Measurements from ENCODE around the gene KIAA0930. TPM values are rescaled to one million over a fixed set of nuclear protein-coding genes. Genes with fewer than 3 reads are reported as not detected.

The KIAA0930 gene
- polyA plus RNA-seq, 2 donors = 21.7 to 29.0 TPM

GRCh38 chr22:45155050-45155840, 85.4 kb downstream of the KIAA0930 start:
- Histone ChIP-seq H3K4me3 (ENCODE audit: low read depth in 1 of 2, low read length in 2 of 2) (no peak overlapping the region), H3K4me1 (ENCODE audit: control insufficient read depth in 2 of 2, insufficient read depth in 2 of 2, low read length in 1 of 2) (peaks cover 0 to 6% of the 10 kb centered on the region in 2 donors), H3K36me3 (ENCODE audit: control insufficient read depth in 2 of 2, insufficient read depth in 2 of 2, low read length in 1 of 2) (peaks cover 0 to 13% of the 10 kb centered on the region in 2 donors), H3K9me3 (ENCODE audit: control insufficient read depth in 2 of 2, insufficient read depth in 1 of 2, low read depth in 1 of 2, low read length in 1 of 2) (no peaks in the 10 kb centered on the region), H3K27ac (ENCODE audit: low read depth in 2 of 2, low read length in 1 of 2) (no peak overlapping the region), H3K27me3 (ENCODE audit: control insufficient read depth in 1 of 2, insufficient read depth in 2 of 2, low read length in 2 of 2) (no peaks in the 10 kb centered on the region)
- 79 to 80% methylated on average over 9 of the region's 9 CpGs for WGBS, 2 donors

- Histone ChIP-seq H3K27ac (ENCODE audit: low read depth in 2 of 2, low read length in 1 of 2) (no peak overlapping the region), H3K36me3 (ENCODE audit: control insufficient read depth in 2 of 2, insufficient read depth in 2 of 2, low read length in 1 of 2) (peaks cover 0 to 15% of the 10 kb centered on the region in 2 donors), H3K27me3 (ENCODE audit: control insufficient read depth in 1 of 2, insufficient read depth in 2 of 2, low read length in 2 of 2) (no peaks in the 10 kb centered on the region), H3K4me1 (ENCODE audit: control insufficient read depth in 2 of 2, insufficient read depth in 2 of 2, low read length in 1 of 2) (peaks cover 0 to 3% of the 10 kb centered on the region in 2 donors), H3K9me3 (ENCODE audit: control insufficient read depth in 2 of 2, insufficient read depth in 1 of 2, low read depth in 1 of 2, low read length in 1 of 2) (no peaks in the 10 kb centered on the region), H3K4me3 (ENCODE audit: low read depth in 1 of 2, low read length in 2 of 2) (no peak overlapping the region)
- 88 to 95% methylated on average over 3 of the region's 3 CpGs for WGBS, 2 donors
Observed at GRCh38 chr22:45154383-45154782, 86.3 kb downstream of the KIAA0930 start.

GRCh38 chr22:45151503-45151902, 89.2 kb downstream of the KIAA0930 start:
- no peaks in the 10 kb centered on the region for H3K27me3 ChIP-seq (ENCODE audit: control insufficient read depth in 1 of 2, insufficient read depth in 2 of 2, low read length in 2 of 2)
- 91% methylated on average over 6 of the region's 6 CpGs for WGBS, 2 donors
- no peak overlapping the region for H3K4me3 ChIP-seq (ENCODE audit: low read depth in 1 of 2, low read length in 2 of 2)
- H3K27ac ChIP-seq (ENCODE audit: low read depth in 2 of 2, low read length in 1 of 2) = no peak overlapping the region
- H3K9me3 ChIP-seq (ENCODE audit: control insufficient read depth in 2 of 2, insufficient read depth in 1 of 2, low read depth in 1 of 2, low read length in 1 of 2) = no peaks in the 10 kb centered on the region
- peaks cover 0 to 5% of the 10 kb centered on the region in 2 donors for H3K36me3 ChIP-seq (ENCODE audit: control insufficient read depth in 2 of 2, insufficient read depth in 2 of 2, low read length in 1 of 2)
- H3K4me1 ChIP-seq (ENCODE audit: control insufficient read depth in 2 of 2, insufficient read depth in 2 of 2, low read length in 1 of 2) = no peaks in the 10 kb centered on the region

GRCh38 chr22:45150139-45150538, 90.6 kb downstream of the KIAA0930 start:
- H3K4me1 ChIP-seq (ENCODE audit: control insufficient read depth in 2 of 2, insufficient read depth in 2 of 2, low read length in 1 of 2) = no peaks in the 10 kb centered on the region
- H3K27ac ChIP-seq (ENCODE audit: low read depth in 2 of 2, low read length in 1 of 2) = no peak overlapping the region
- no peak overlapping the region for H3K4me3 ChIP-seq (ENCODE audit: low read depth in 1 of 2, low read length in 2 of 2)
- H3K9me3 ChIP-seq (ENCODE audit: control insufficient read depth in 2 of 2, insufficient read depth in 1 of 2, low read depth in 1 of 2, low read length in 1 of 2) = no peaks in the 10 kb centered on the region
- WGBS, 2 donors = 46 to 88% methylated on average over 2 of the region's 2 CpGs
- H3K36me3 ChIP-seq (ENCODE audit: control insufficient read depth in 2 of 2, insufficient read depth in 2 of 2, low read length in 1 of 2) = peaks cover 0 to 3% of the 10 kb centered on the region in 2 donors
- H3K27me3 ChIP-seq (ENCODE audit: control insufficient read depth in 1 of 2, insufficient read depth in 2 of 2, low read length in 2 of 2) = no peaks in the 10 kb centered on the region

GRCh38 chr22:45149671-45150070, 91.0 kb downstream of the KIAA0930 start:
- peaks cover 0 to 3% of the 10 kb centered on the region in 2 donors for H3K36me3 ChIP-seq (ENCODE audit: control insufficient read depth in 2 of 2, insufficient read depth in 2 of 2, low read length in 1 of 2)
- no peaks in the 10 kb centered on the region for H3K9me3 ChIP-seq (ENCODE audit: control insufficient read depth in 2 of 2, insufficient read depth in 1 of 2, low read depth in 1 of 2, low read length in 1 of 2)
- no peaks in the 10 kb centered on the region for H3K4me1 ChIP-seq (ENCODE audit: control insufficient read depth in 2 of 2, insufficient read depth in 2 of 2, low read length in 1 of 2)
- H3K27me3 ChIP-seq (ENCODE audit: control insufficient read depth in 1 of 2, insufficient read depth in 2 of 2, low read length in 2 of 2) = no peaks in the 10 kb centered on the region
- 69 to 81% methylated on average over 2 of the region's 2 CpGs for WGBS, 2 donors
- no peak overlapping the region for H3K4me3 ChIP-seq (ENCODE audit: low read depth in 1 of 2, low read length in 2 of 2)
- H3K27ac ChIP-seq (ENCODE audit: low read depth in 2 of 2, low read length in 1 of 2) = no peak overlapping the region

- Histone ChIP-seq H3K27me3 (ENCODE audit: control insufficient read depth in 1 of 2, insufficient read depth in 2 of 2, low read length in 2 of 2) (no peaks in the 10 kb centered on the region), H3K4me3 (ENCODE audit: low read depth in 1 of 2, low read length in 2 of 2) (no peak overlapping the region), H3K4me1 (ENCODE audit: control insufficient read depth in 2 of 2, insufficient read depth in 2 of 2, low read length in 1 of 2) (no peaks in the 10 kb centered on the region), H3K27ac (ENCODE audit: low read depth in 2 of 2, low read length in 1 of 2) (no peak overlapping the region), H3K36me3 (ENCODE audit: control insufficient read depth in 2 of 2, insufficient read depth in 2 of 2, low read length in 1 of 2) (no peaks in the 10 kb centered on the region), H3K9me3 (ENCODE audit: control insufficient read depth in 2 of 2, insufficient read depth in 1 of 2, low read depth in 1 of 2, low read length in 1 of 2) (no peaks in the 10 kb centered on the region)
- WGBS, 2 donors = 62 to 68% methylated on average over 1 of the region's 1 CpG
Observed at GRCh38 chr22:45144916-45145315, 95.8 kb downstream of the KIAA0930 start.

- H3K27ac ChIP-seq (ENCODE audit: low read depth in 2 of 2, low read length in 1 of 2) = no peak overlapping the region
- no peaks in the 10 kb centered on the region for H3K27me3 ChIP-seq (ENCODE audit: control insufficient read depth in 1 of 2, insufficient read depth in 2 of 2, low read length in 2 of 2)
- no peak overlapping the region for H3K4me3 ChIP-seq (ENCODE audit: low read depth in 1 of 2, low read length in 2 of 2)
- no peaks in the 10 kb centered on the region for H3K4me1 ChIP-seq (ENCODE audit: control insufficient read depth in 2 of 2, insufficient read depth in 2 of 2, low read length in 1 of 2)
- H3K36me3 ChIP-seq (ENCODE audit: control insufficient read depth in 2 of 2, insufficient read depth in 2 of 2, low read length in 1 of 2) = no peaks in the 10 kb centered on the region
- H3K9me3 ChIP-seq (ENCODE audit: control insufficient read depth in 2 of 2, insufficient read depth in 1 of 2, low read depth in 1 of 2, low read length in 1 of 2) = no peaks in the 10 kb centered on the region
- 76 to 85% methylated on average over 15 of the region's 15 CpGs for WGBS, 2 donors
Observed at GRCh38 chr22:45142376-45142775, 98.3 kb downstream of the KIAA0930 start.

Other genes starting within 250 kb of the KIAA0930 start
- gene PHF21B, start 230.9 kb downstream of the KIAA0930 start, polyA plus RNA-seq = under 1 TPM; 0.08 to 0.25 TPM
- gene NUP50, start 77.0 kb downstream of the KIAA0930 start, polyA plus RNA-seq = 10 to 100 TPM; 19.7 to 21.5 TPM
- not detected for gene UPK3A, start 44.1 kb upstream of the KIAA0930 start, polyA plus RNA-seq
- gene FAM118A, start 69.0 kb upstream of the KIAA0930 start, polyA plus RNA-seq = 10 to 100 TPM; 15.4 to 44.4 TPM
- under 1 TPM in 1 of 2 donors, not detected in 1; 0.04 TPM for gene SMC1B, start 172.7 kb upstream of the KIAA0930 start, polyA plus RNA-seq
- 1 to 10 TPM; 1.3 to 1.5 TPM for gene RIBC2, start 172.8 kb upstream of the KIAA0930 start, polyA plus RNA-seq